WTC11 (cell line): ENCODE results near the gene SH3BP5L. TPM values are rescaled to one million over a fixed set of nuclear protein-coding genes. Genes with fewer than 3 reads are reported as not detected.
A peak's percentile ranks its signal among the peaks of the same experiment; 100 is the strongest.

ENCODE experiments used
- ATAC-seq: fragments of 200-7000 bp; cut with Tn5 transposase; 2 replicates; pipeline ENCODE4 v1.10.0; 2021; ENCODE audit warnings: mild to moderate bottlenecking, moderate library complexity
- CTCF ChIA-PET: fragments of 300-600 bp; sonication (Branson Sonifier 250); formaldehyde crosslinking; loops from one replicate; lab custom pipeline; 2021; ENCODE audit warnings: antibody characterized with exemption; lab: Charles Lee
- POLR2A ChIA-PET: fragments of 350-600 bp; sonication (Branson Sonifier 250); formaldehyde crosslinking; loops from one replicate; lab custom pipeline; 2021; ENCODE audit warnings: antibody characterized with exemption; lab: Charles Lee
- DNase-seq: peaks from one replicate; pipeline ENCODE4 v3.0.0; 2021; ENCODE audit warnings: low spot score
- H3K27ac Mint-ChIP-seq: 2 replicates; pipeline ENCODE4 v1.8.0; 2021; ENCODE audit warnings: mixed read lengths
- H3K27me3 Mint-ChIP-seq: 2 replicates; pipeline ENCODE4 v1.8.0; 2021; ENCODE audit warnings: low read depth, mild to moderate bottlenecking, moderate library complexity, mixed read lengths
- H3K36me3 Mint-ChIP-seq: 2 replicates; pipeline ENCODE4 v1.8.0; 2021; ENCODE audit warnings: mixed read lengths
- H3K4me1 Mint-ChIP-seq: 2 replicates; pipeline ENCODE4 v1.8.0; 2022; ENCODE audit warnings: mixed read lengths
- H3K4me3 Mint-ChIP-seq: 2 replicates; pipeline ENCODE4 v1.8.0; 2021; ENCODE audit warnings: mild to moderate bottlenecking, moderate library complexity, mixed read lengths
- H3K9me3 Mint-ChIP-seq: 2 replicates; pipeline ENCODE4 v1.8.0; 2021; ENCODE audit warnings: mixed read lengths
- AR ChIP-seq: fragments of 250-450 bp; sonication (Bioruptor Pico); IDR thresholded peaks from 2 replicates; pipeline ENCODE4 v1.9.0; 2021; ENCODE audit warnings: mild to moderate bottlenecking
- ATF1 ChIP-seq: sonication (generic); formaldehyde crosslinking; IDR thresholded peaks from 2 replicates; pipeline ENCODE4 v1.8.1; 2023; ENCODE audit warnings: mild to moderate bottlenecking, moderate library complexity, missing genetic modification reagents
- ATF3 ChIP-seq: sonication (generic); formaldehyde crosslinking; conservative IDR thresholded peaks from 2 replicates; pipeline ENCODE4 v1.8.1; 2022; ENCODE audit warnings: mild to moderate bottlenecking, missing genetic modification reagents
- FOXP1 ChIP-seq: sonication (generic); formaldehyde crosslinking; IDR thresholded peaks from 2 replicates; pipeline ENCODE4 v1.8.0; 2022; ENCODE audit warnings: missing genetic modification reagents, mild to moderate bottlenecking, moderate library complexity, borderline replicate concordance
- GABPB1 ChIP-seq: sonication (generic); formaldehyde crosslinking; IDR thresholded peaks from 2 replicates; pipeline ENCODE4 v1.8.1; 2023; ENCODE audit warnings: mild to moderate bottlenecking, missing genetic modification reagents
- HMGA2 ChIP-seq: fragments of 250-450 bp; sonication (Bioruptor Pico); IDR thresholded peaks from 2 replicates; pipeline ENCODE4 v1.4.0; 2021; ENCODE audit warnings: mild to moderate bottlenecking, moderate library complexity
- JUN ChIP-seq: sonication (generic); formaldehyde crosslinking; IDR thresholded peaks from 2 replicates; pipeline ENCODE4 v1.8.0; 2023; ENCODE audit warnings: mild to moderate bottlenecking, missing genetic modification reagents
- MXD4 ChIP-seq: fragments of 250-450 bp; sonication (Bioruptor Pico); IDR thresholded peaks from 2 replicates; pipeline ENCODE4 v1.8.0; 2021; ENCODE audit warnings: mild to moderate bottlenecking, moderate library complexity, borderline replicate concordance
- NFYB ChIP-seq: sonication (generic); formaldehyde crosslinking; conservative IDR thresholded peaks from 2 replicates; pipeline ENCODE4 v1.8.0; 2022; ENCODE audit warnings: low read depth, missing genetic modification reagents
- OVOL2 ChIP-seq: fragments of 250-450 bp; sonication (Bioruptor Pico); IDR thresholded peaks from 2 replicates; pipeline ENCODE4 v1.9.0; 2021; ENCODE audit warnings: mild to moderate bottlenecking, borderline replicate concordance
- SOX15 ChIP-seq: fragments of 250-450 bp; sonication (Bioruptor Pico); IDR thresholded peaks from 2 replicates; pipeline ENCODE4 v1.9.0; 2021; ENCODE audit warnings: mild to moderate bottlenecking
- USF2 ChIP-seq: sonication (generic); formaldehyde crosslinking; IDR thresholded peaks from 2 replicates; pipeline ENCODE4 v1.8.1; 2023; ENCODE audit warnings: mild to moderate bottlenecking, missing genetic modification reagents, moderate library complexity
- ZNF232 ChIP-seq: sonication (generic); formaldehyde crosslinking; IDR thresholded peaks from 2 replicates; pipeline ENCODE4 v1.8.0; 2022; ENCODE audit warnings: mild to moderate bottlenecking, missing genetic modification reagents
- ZNF425 ChIP-seq: fragments of 250-450 bp; sonication (Bioruptor Pico); conservative IDR thresholded peaks from 2 replicates; pipeline ENCODE4 v1.9.0; 2021; ENCODE audit warnings: mild to moderate bottlenecking
- ZNF512 ChIP-seq: sonication (generic); formaldehyde crosslinking; IDR thresholded peaks from 2 replicates; pipeline ENCODE4 v1.8.1; 2022; ENCODE audit warnings: missing genetic modification reagents, borderline replicate concordance
- total RNA-seq: library from RNA; stranded (reverse); gene quantifications from 3 replicates; pipeline ENCODE4 v1.2.3, GENCODE V29; 2021

SH3BP5L gene
- total RNA-seq, 1 experiment from 2014 or later, result 32.9 TPM

- Mint-ChIP-seq H3K9me3 (no peaks in the 10 kb centered on the region), H3K4me3 (peak overlapping the region; percentile 43), H3K27me3 (no peaks in the 10 kb centered on the region), H3K27ac (peak overlapping the region; percentile 43), H3K4me1 (peaks cover 32% of the 10 kb centered on the region), H3K36me3 (peaks cover 43% of the 10 kb centered on the region)
- POLR2A ChIA-PET, result no interaction called here
- ATAC-seq, result peak; percentile 43
- TF ChIP-seq FOXP1 (no peak), NFYB (CRISPR knock-in tag) (no peak), AR (CRISPR knock-in tag) (no peak), ATF3 (CRISPR knock-in tag) (no peak), ZNF425 (CRISPR knock-in tag) (no peak), ZNF512 (CRISPR knock-in tag) (no peak), OVOL2 (CRISPR knock-in tag) (no peak), JUN (no peak), HMGA2 (no peak), GABPB1 (no peak), ATF1 (no peak), SOX15 (no peak)
- CTCF ChIA-PET, result interaction anchor here (0.6 to 0.8 kb wide), 2 partner anchors 23 to 79 kb away, joined by 3 read pairs; no protein-coding TSS in a partner anchor
- DNase-seq, result no peak
Observed at GRCh38 chr1:248818505-248819374, 7.0 kb downstream of the SH3BP5L start.

GRCh38 chr1:248817065-248817464, 8.7 kb downstream of the SH3BP5L start:
- CTCF ChIA-PET, result no interaction called here
- Mint-ChIP-seq H3K4me3 (no peak overlapping the region), H3K27ac (no peak overlapping the region), H3K4me1 (peaks cover 32% of the 10 kb centered on the region), H3K36me3 (peaks cover 47% of the 10 kb centered on the region), H3K9me3 (no peaks in the 10 kb centered on the region), H3K27me3 (no peaks in the 10 kb centered on the region)
- no peak for TF ChIP-seq ZNF232 (CRISPR knock-in tag)
- TF ChIP-seq MXD4, result no peak
- TF ChIP-seq USF2, result no peak
- no peak for DNase-seq
- ATAC-seq, result no peak
- POLR2A ChIA-PET, result no interaction called here
